WTC11 (cell line): ENCODE results near the gene MACC1. TPM values are rescaled to one million over a fixed set of nuclear protein-coding genes. Genes with fewer than 3 reads are reported as not detected.

ENCODE experiments used
- ATAC-seq: fragments of 200-7000 bp; cut with Tn5 transposase; 2 replicates; pipeline ENCODE4 v1.10.0; 2021; ENCODE audit warnings: mild to moderate bottlenecking, moderate library complexity
- CTCF ChIA-PET: fragments of 300-600 bp; sonication (Branson Sonifier 250); formaldehyde crosslinking; loops from one replicate; lab custom pipeline; 2021; ENCODE audit warnings: antibody characterized with exemption; lab: Charles Lee
- POLR2A ChIA-PET: fragments of 350-600 bp; sonication (Branson Sonifier 250); formaldehyde crosslinking; loops from one replicate; lab custom pipeline; 2021; ENCODE audit warnings: antibody characterized with exemption; lab: Charles Lee
- DNase-seq: peaks from one replicate; pipeline ENCODE4 v3.0.0; 2021; ENCODE audit warnings: low spot score
- H3K27ac Mint-ChIP-seq: 2 replicates; pipeline ENCODE4 v1.8.0; 2021; ENCODE audit warnings: mixed read lengths
- H3K27me3 Mint-ChIP-seq: 2 replicates; pipeline ENCODE4 v1.8.0; 2021; ENCODE audit warnings: low read depth, mild to moderate bottlenecking, moderate library complexity, mixed read lengths
- H3K36me3 Mint-ChIP-seq: 2 replicates; pipeline ENCODE4 v1.8.0; 2021; ENCODE audit warnings: mixed read lengths
- H3K4me1 Mint-ChIP-seq: 2 replicates; pipeline ENCODE4 v1.8.0; 2022; ENCODE audit warnings: mixed read lengths
- H3K4me3 Mint-ChIP-seq: 2 replicates; pipeline ENCODE4 v1.8.0; 2021; ENCODE audit warnings: mild to moderate bottlenecking, moderate library complexity, mixed read lengths
- H3K9me3 Mint-ChIP-seq: 2 replicates; pipeline ENCODE4 v1.8.0; 2021; ENCODE audit warnings: mixed read lengths
- ATF2 ChIP-seq: sonication (generic); formaldehyde crosslinking; IDR thresholded peaks from 2 replicates; pipeline ENCODE4 v1.8.1; 2022; ENCODE audit warnings: low read depth, missing genetic modification reagents, borderline replicate concordance
- ELF4 ChIP-seq: sonication (generic); formaldehyde crosslinking; IDR thresholded peaks from 2 replicates; pipeline ENCODE4 v1.8.1; 2022; ENCODE audit warnings: low read depth, mild to moderate bottlenecking, moderate library complexity, missing genetic modification reagents
- FOXJ3 ChIP-seq: sonication (generic); formaldehyde crosslinking; IDR thresholded peaks from 2 replicates; pipeline ENCODE4 v1.9.0; 2021; ENCODE audit warnings: missing genetic modification reagents, mild to moderate bottlenecking, borderline replicate concordance
- IRF1 ChIP-seq: sonication (generic); formaldehyde crosslinking; IDR thresholded peaks from 2 replicates; pipeline ENCODE4 v1.8.0; 2023; ENCODE audit warnings: missing genetic modification reagents
- JAZF1 ChIP-seq: fragments of 250-450 bp; sonication (Bioruptor Pico); IDR thresholded peaks from 2 replicates; pipeline ENCODE4 v1.9.0; 2021; ENCODE audit warnings: moderate library complexity, mild to moderate bottlenecking, inconsistent platforms
- JUN ChIP-seq: sonication (generic); formaldehyde crosslinking; IDR thresholded peaks from 2 replicates; pipeline ENCODE4 v1.8.0; 2023; ENCODE audit warnings: mild to moderate bottlenecking, missing genetic modification reagents
- NFATC4 ChIP-seq: fragments of 250-450 bp; sonication (Bioruptor Pico); IDR thresholded peaks from 2 replicates; pipeline ENCODE4 v1.9.0; 2021; ENCODE audit warnings: mild to moderate bottlenecking
- NR1H2 ChIP-seq: sonication (generic); formaldehyde crosslinking; IDR thresholded peaks from 2 replicates; pipeline ENCODE4 v1.9.0; 2021; ENCODE audit warnings: mild to moderate bottlenecking, moderate library complexity, missing genetic modification reagents
- NR3C1 ChIP-seq: sonication (generic); formaldehyde crosslinking; conservative IDR thresholded peaks from 2 replicates; pipeline ENCODE4 v1.8.1; 2023; ENCODE audit warnings: low read depth, mild to moderate bottlenecking, missing genetic modification reagents
- RORB ChIP-seq: fragments of 250-450 bp; sonication (Bioruptor Pico); IDR thresholded peaks from 2 replicates; pipeline ENCODE4 v1.9.0; 2021; ENCODE audit warnings: mild to moderate bottlenecking
- SOX15 ChIP-seq: fragments of 250-450 bp; sonication (Bioruptor Pico); IDR thresholded peaks from 2 replicates; pipeline ENCODE4 v1.9.0; 2021; ENCODE audit warnings: mild to moderate bottlenecking
- TP53 ChIP-seq: sonication (generic); formaldehyde crosslinking; IDR thresholded peaks from 2 replicates; pipeline ENCODE4 v1.8.1; 2023; ENCODE audit warnings: mild to moderate bottlenecking, missing genetic modification reagents
- ZNF317 ChIP-seq: sonication (generic); formaldehyde crosslinking; IDR thresholded peaks from 2 replicates; pipeline ENCODE4 v1.8.1; 2023; ENCODE audit warnings: low read depth, mild to moderate bottlenecking, moderate library complexity, missing genetic modification reagents, borderline replicate concordance
- ZNF396 ChIP-seq: fragments of 250-450 bp; sonication (Bioruptor Pico); IDR thresholded peaks from 2 replicates; pipeline ENCODE4 v1.8.0; 2021; ENCODE audit warnings: mild to moderate bottlenecking, moderate library complexity, borderline replicate concordance
- ZNF425 ChIP-seq: fragments of 250-450 bp; sonication (Bioruptor Pico); conservative IDR thresholded peaks from 2 replicates; pipeline ENCODE4 v1.9.0; 2021; ENCODE audit warnings: mild to moderate bottlenecking
- ZNF512 ChIP-seq: sonication (generic); formaldehyde crosslinking; IDR thresholded peaks from 2 replicates; pipeline ENCODE4 v1.8.1; 2022; ENCODE audit warnings: missing genetic modification reagents, borderline replicate concordance
- total RNA-seq: library from RNA; stranded (reverse); gene quantifications from 3 replicates; pipeline ENCODE4 v1.2.3, GENCODE V29; 2021
- TF ChIP-seq, protein P1 (sequence below): sonication (generic); formaldehyde crosslinking; IDR thresholded peaks from 2 replicates; pipeline ENCODE4 v1.8.1; 2022; ENCODE audit warnings: low read depth, mild to moderate bottlenecking, moderate library complexity, missing genetic modification reagents, borderline replicate concordance
- TF ChIP-seq, protein P2 (sequence below): sonication (generic); formaldehyde crosslinking; IDR thresholded peaks from 2 replicates; pipeline ENCODE4 v1.8.0; 2022; ENCODE audit warnings: mild to moderate bottlenecking, missing genetic modification reagents
- TF ChIP-seq, protein P3 (sequence below): fragments of 250-450 bp; sonication (Bioruptor Pico); IDR thresholded peaks from 2 replicates; pipeline ENCODE4 v1.9.0; 2021; ENCODE audit warnings: moderate library complexity, mild to moderate bottlenecking, inconsistent platforms, borderline replicate concordance
- TF ChIP-seq, protein P4 (sequence below): sonication (generic); formaldehyde crosslinking; IDR thresholded peaks from 2 replicates; pipeline ENCODE4 v1.8.1; 2022; ENCODE audit warnings: mild to moderate bottlenecking, moderate library complexity, missing genetic modification reagents
- TF ChIP-seq, protein P5 (sequence below): sonication (generic); formaldehyde crosslinking; IDR thresholded peaks from 2 replicates; pipeline ENCODE4 v1.8.0; 2023; ENCODE audit warnings: mild to moderate bottlenecking, missing genetic modification reagents

MACC1 gene
- total RNA-seq, 1 experiment from 2014 or later = 14.6 TPM

- TF ChIP-seq ELF4 (CRISPR knock-in tag) (no peak), JAZF1 (CRISPR knock-in tag) (no peak), NFATC4 (no peak)
- TF ChIP-seq, protein P1, sequence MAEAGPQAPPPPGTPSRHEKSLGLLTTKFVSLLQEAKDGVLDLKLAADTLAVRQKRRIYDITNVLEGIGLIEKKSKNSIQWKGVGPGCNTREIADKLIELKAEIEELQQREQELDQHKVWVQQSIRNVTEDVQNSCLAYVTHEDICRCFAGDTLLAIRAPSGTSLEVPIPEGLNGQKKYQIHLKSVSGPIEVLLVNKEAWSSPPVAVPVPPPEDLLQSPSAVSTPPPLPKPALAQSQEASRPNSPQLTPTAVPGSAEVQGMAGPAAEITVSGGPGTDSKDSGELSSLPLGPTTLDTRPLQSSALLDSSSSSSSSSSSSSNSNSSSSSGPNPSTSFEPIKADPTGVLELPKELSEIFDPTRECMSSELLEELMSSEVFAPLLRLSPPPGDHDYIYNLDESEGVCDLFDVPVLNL (CRISPR knock-in tag) = no peak
Measured at GRCh38 chr7:20226860-20227259, 9.7 kb upstream of the MACC1 start (continued).

- ATAC-seq = no peak
- ChIA-PET CTCF (interaction anchor here (0.5 kb wide), 1 partner anchor 279 kb away, joined by 3 read pairs; no protein-coding TSS in a partner anchor), POLR2A (no interaction called here)
- no peak for DNase-seq
- Mint-ChIP-seq H3K36me3 (no peaks in the 10 kb centered on the region), H3K9me3 (no peaks in the 10 kb centered on the region), H3K27ac (no peak overlapping the region), H3K4me3 (no peak overlapping the region), H3K4me1 (peaks cover 4% of the 10 kb centered on the region), H3K27me3 (no peaks in the 10 kb centered on the region)
- TF ChIP-seq FOXJ3 (CRISPR knock-in tag) (no peak), TP53 (CRISPR knock-in tag) (no peak), JAZF1 (CRISPR knock-in tag) (no peak), ZNF317 (CRISPR knock-in tag) (no peak), RORB (CRISPR knock-in tag) (no peak), NR1H2 (no peak), JUN (CRISPR knock-in tag) (no peak), ZNF512 (CRISPR knock-in tag) (no peak), ZNF396 (no peak), IRF1 (CRISPR knock-in tag) (no peak), SOX15 (CRISPR knock-in tag) (no peak), NR3C1 (CRISPR knock-in tag) (no peak)
- TF ChIP-seq, protein P2, sequence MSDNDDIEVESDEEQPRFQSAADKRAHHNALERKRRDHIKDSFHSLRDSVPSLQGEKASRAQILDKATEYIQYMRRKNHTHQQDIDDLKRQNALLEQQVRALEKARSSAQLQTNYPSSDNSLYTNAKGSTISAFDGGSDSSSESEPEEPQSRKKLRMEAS (CRISPR knock-in tag) = no peak
Measured at GRCh38 chr7:20225384-20225783, 8.2 kb upstream of the MACC1 start.

DNA sequence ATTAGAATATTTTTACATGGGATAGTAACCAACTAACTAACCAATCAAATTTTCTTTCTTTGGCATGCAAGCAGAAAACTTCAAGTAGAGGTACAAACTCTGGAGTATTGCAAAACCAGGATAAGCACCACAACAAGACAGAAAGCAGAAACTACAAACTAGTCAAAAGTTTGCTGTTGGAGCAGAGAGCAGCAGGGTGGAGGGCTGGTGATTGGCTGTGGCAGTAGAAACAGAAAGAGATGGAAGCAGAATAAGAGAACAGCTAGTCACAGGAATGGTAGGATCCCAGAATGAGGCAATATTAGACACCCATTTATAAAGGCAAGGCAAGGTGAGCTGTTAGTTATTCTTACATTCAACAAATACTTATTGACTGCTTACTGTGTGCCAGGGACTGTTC is 6.8 kb upstream of the MACC1 start:
- H3K27ac Mint-ChIP-seq = no peak overlapping the region
- DNase-seq (no peak), ATAC-seq (no peak)
- peaks cover 18% of the 10 kb centered on the region for H3K4me1 Mint-ChIP-seq
- H3K4me3 Mint-ChIP-seq = no peak overlapping the region
- no peaks in the 10 kb centered on the region for H3K9me3 Mint-ChIP-seq
- H3K27me3 Mint-ChIP-seq = no peaks in the 10 kb centered on the region
- ChIA-PET CTCF (interaction anchor here (0.6 kb wide), 1 partner anchor 385 kb away, joined by 3 read pairs; no protein-coding TSS in a partner anchor), POLR2A (no interaction called here)
- no peaks in the 10 kb centered on the region for H3K36me3 Mint-ChIP-seq
- TF ChIP-seq ZNF396 (no peak), ZNF425 (no peak), ATF2 (CRISPR knock-in tag) (no peak)
- TF ChIP-seq, protein P3, sequence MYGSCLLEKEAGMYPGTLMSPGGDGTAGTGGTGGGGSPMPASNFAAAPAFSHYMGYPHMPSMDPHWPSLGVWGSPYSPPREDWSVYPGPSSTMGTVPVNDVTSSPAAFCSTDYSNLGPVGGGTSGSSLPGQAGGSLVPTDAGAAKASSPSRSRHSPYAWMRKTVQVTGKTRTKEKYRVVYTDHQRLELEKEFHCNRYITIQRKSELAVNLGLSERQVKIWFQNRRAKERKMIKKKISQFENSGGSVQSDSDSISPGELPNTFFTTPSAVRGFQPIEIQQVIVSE (CRISPR knock-in tag) = no peak
- TF ChIP-seq, protein P4, sequence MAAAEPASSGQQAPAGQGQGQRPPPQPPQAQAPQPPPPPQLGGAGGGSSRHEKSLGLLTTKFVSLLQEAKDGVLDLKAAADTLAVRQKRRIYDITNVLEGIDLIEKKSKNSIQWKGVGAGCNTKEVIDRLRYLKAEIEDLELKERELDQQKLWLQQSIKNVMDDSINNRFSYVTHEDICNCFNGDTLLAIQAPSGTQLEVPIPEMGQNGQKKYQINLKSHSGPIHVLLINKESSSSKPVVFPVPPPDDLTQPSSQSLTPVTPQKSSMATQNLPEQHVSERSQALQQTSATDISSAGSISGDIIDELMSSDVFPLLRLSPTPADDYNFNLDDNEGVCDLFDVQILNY (CRISPR knock-in tag) = no peak
- TF ChIP-seq, protein P5, sequence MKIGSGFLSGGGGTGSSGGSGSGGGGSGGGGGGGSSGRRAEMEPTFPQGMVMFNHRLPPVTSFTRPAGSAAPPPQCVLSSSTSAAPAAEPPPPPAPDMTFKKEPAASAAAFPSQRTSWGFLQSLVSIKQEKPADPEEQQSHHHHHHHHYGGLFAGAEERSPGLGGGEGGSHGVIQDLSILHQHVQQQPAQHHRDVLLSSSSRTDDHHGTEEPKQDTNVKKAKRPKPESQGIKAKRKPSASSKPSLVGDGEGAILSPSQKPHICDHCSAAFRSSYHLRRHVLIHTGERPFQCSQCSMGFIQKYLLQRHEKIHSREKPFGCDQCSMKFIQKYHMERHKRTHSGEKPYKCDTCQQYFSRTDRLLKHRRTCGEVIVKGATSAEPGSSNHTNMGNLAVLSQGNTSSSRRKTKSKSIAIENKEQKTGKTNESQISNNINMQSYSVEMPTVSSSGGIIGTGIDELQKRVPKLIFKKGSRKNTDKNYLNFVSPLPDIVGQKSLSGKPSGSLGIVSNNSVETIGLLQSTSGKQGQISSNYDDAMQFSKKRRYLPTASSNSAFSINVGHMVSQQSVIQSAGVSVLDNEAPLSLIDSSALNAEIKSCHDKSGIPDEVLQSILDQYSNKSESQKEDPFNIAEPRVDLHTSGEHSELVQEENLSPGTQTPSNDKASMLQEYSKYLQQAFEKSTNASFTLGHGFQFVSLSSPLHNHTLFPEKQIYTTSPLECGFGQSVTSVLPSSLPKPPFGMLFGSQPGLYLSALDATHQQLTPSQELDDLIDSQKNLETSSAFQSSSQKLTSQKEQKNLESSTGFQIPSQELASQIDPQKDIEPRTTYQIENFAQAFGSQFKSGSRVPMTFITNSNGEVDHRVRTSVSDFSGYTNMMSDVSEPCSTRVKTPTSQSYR = no peak
